ENCODE results near the gene BAHCC1. TPM values are rescaled to one million over a fixed set of nuclear protein-coding genes. Genes with fewer than 3 reads are reported as not detected.

Gene BAHCC1
- total and polyA plus RNA-seq, 3 experiments from 2014 or later = not detected

DNA sequence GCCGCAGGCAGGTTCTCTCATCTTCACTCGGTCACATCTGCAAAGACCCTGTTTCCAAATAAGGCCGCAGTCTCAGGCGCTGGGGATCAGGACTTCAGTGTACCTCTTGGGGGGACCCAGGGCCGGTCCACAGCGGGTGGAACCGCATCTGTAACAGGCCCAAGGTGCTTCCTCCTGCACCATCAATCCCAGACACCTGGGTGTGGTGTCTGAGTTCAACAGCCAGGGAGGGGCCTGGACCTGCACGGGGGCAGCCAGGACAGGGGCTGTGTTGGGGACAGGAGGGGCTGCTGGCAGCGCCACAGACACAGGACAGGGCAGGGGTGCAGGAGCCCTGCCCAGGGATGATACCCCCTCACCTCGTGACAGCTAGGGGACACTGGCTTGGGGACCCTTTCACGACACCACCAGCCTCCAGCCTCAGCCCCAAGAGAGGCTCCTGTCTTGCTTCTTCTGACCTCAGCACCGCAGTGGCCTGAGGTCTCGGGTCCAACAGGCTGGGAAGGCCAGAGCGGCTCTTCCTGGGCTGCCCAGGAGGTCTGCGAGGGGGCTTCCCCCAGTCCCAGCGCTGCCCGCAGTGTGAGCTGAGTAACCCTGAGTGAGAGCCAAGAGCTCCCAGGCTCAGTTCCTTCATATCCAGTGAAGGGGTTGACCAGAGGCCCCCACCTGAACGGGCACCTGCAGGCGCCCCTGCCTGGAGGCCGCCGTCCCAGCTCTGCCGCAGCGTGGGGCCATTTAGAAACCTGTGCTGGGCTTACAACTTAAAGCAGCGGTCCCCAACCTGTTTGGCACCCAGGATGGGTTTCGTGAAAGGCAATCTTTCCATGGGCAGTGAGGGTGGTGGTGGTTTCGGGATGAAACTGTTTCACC, 30.7 kb upstream of the BAHCC1 start:
- ChIA-PET CTCF (no interaction called here), POLR2A (no interaction called here)
- DNase-seq = no peak
- Mint-ChIP-seq H3K27ac (no peak overlapping the region), H3K9me3 (peaks cover 0 to 2% (median 0%) of the 10 kb centered on the region in 5 donors), H3K4me1 (peaks cover 15 to 18% (median 15%) of the 10 kb centered on the region in 3 donors), H3K27me3 (peaks cover 35 to 57% of the 10 kb centered on the region in 2 donors), H3K36me3 (no peaks in the 10 kb centered on the region), H3K4me3 (peak overlapping the region in 1 of 7 donors; percentile 15)
- Histone ChIP-seq H3K4me1 (ENCODE audit: insufficient read depth, low read length) (peaks cover 14% of the 10 kb centered on the region), H3K27me3 (ENCODE audit: insufficient read depth, low read length, poor library complexity, severe bottlenecking) (peaks cover 14% of the 10 kb centered on the region), H3K4me3 (ENCODE audit: low read length) (no peak overlapping the region), H3K36me3 (ENCODE audit: insufficient read depth, low read length) (no peaks in the 10 kb centered on the region), H3K27ac (ENCODE audit: low read depth, low read length) (no peak overlapping the region), H3K9me3 (ENCODE audit: low read length) (no peaks in the 10 kb centered on the region)

DNA sequence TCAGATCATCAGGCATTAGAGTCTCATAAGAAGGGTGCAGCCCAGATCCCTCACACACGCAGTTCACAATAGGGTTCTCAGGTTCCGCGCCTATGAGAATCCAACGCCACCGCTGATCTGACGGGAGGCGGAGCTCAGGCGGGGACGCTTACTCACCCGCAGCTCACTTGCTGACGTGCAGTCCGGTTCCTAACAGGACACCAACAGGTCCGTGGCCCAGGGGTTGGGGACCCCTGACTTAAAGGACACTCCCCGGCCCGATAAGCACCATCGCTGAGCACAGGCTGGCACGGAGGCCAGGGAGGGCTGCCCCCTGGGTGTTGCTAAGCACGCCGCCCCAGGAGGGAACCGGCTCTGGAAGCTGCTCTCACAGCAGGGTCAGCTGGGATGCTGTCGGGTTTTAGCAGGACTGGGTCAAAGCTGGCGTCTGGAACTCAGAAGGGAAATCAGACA, 30.1 kb upstream of the BAHCC1 start:
- ChIA-PET CTCF (no interaction called here), POLR2A (no interaction called here)
- no peak for DNase-seq
- Histone ChIP-seq H3K4me3 (ENCODE audit: low read length) (peak overlapping the region; percentile 29), H3K36me3 (ENCODE audit: insufficient read depth, low read length) (no peaks in the 10 kb centered on the region), H3K27ac (ENCODE audit: low read depth, low read length) (peak overlapping the region; percentile 66), H3K27me3 (ENCODE audit: insufficient read depth, low read length, poor library complexity, severe bottlenecking) (peaks cover 14% of the 10 kb centered on the region), H3K9me3 (ENCODE audit: low read length) (no peaks in the 10 kb centered on the region), H3K4me1 (ENCODE audit: insufficient read depth, low read length) (peaks cover 14% of the 10 kb centered on the region)
- H3K27me3 Mint-ChIP-seq = peaks cover 35 to 55% of the 10 kb centered on the region in 2 donors
- H3K9me3 Mint-ChIP-seq = peaks cover 0 to 2% (median 0%) of the 10 kb centered on the region in 5 donors
- H3K36me3 Mint-ChIP-seq = no peaks in the 10 kb centered on the region
- peaks cover 15 to 18% (median 15%) of the 10 kb centered on the region in 3 donors for H3K4me1 Mint-ChIP-seq
- H3K4me3 Mint-ChIP-seq = peak overlapping the region in 5 of 7 donors; percentile 43 to 66 (median 59)
- no peak overlapping the region for H3K27ac Mint-ChIP-seq

DNA sequence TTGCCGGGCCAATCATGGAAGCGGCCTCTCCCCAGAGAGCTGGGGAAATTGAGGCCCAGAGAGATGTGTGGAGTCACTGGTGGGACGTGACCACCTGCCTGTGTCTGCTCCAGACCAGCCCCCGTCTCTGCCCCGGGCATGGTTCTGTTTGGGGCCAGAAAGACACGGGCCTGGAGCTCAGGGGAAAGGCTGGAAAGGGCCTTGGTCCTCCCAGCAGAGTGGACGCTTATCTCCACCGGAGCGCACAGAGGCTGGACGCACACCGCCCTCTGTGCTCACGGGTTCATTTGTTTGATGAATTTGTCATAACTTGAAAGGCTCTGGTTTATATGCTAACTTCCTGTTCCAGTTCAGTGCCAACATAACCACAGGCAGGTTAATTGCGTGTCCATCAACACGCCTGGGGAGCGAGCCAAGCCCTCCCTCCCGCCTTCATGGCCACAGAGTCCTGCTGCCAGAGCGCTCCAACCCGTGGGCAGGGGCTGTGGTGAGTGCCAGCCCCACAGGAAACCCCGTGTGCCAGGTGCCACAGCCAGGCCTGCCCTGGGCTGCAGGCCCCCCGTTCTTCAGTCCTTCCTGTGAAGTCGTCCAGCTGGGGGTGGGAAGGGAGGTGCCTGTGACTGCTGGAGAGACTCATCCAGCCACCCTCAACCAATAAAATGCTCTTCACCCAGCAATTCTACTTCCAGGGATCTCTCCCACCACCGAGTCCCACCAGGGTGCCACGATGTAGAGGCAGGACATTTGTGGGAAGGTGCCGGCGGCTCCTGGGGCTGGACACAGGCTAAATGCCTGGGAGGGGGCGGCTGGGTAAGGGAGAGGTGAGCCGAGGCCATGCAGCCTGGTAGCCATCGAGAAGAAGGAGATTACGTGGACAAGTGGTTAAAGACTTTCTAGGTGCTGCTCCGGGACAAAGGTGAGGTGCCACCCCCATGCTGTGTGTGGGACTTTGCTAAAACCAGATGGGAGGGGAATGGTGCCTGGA, 29.4 kb upstream of the BAHCC1 start:
- peaks cover 14% of the 10 kb centered on the region for H3K27me3 ChIP-seq (ENCODE audit: insufficient read depth, low read length, poor library complexity, severe bottlenecking)
- no peaks in the 10 kb centered on the region for H3K36me3 Mint-ChIP-seq
- peaks cover 15 to 18% (median 15%) of the 10 kb centered on the region in 3 donors for H3K4me1 Mint-ChIP-seq
- H3K9me3 ChIP-seq (ENCODE audit: low read length) = no peaks in the 10 kb centered on the region
- H3K27me3 Mint-ChIP-seq = peaks cover 30 to 50% of the 10 kb centered on the region in 2 donors
- DNase-seq = peak in 1 of 5 donors; percentile 29
- H3K27ac ChIP-seq (ENCODE audit: low read depth, low read length) = peak overlapping the region; percentile 66
- no peaks in the 10 kb centered on the region for H3K36me3 ChIP-seq (ENCODE audit: insufficient read depth, low read length)
- POLR2A ChIA-PET = no interaction called here
- CTCF ChIA-PET = no interaction called here
- peak overlapping the region in 6 of 7 donors; percentile 43 to 66 (median 58) for H3K4me3 Mint-ChIP-seq
- H3K9me3 Mint-ChIP-seq = peaks cover 0 to 2% (median 0%) of the 10 kb centered on the region in 5 donors
- H3K4me3 ChIP-seq (ENCODE audit: low read length) = peak overlapping the region; percentile 29
- peaks cover 14% of the 10 kb centered on the region for H3K4me1 ChIP-seq (ENCODE audit: insufficient read depth, low read length)
- peak overlapping the region in 1 of 8 donors; percentile 62 for H3K27ac Mint-ChIP-seq

DNA sequence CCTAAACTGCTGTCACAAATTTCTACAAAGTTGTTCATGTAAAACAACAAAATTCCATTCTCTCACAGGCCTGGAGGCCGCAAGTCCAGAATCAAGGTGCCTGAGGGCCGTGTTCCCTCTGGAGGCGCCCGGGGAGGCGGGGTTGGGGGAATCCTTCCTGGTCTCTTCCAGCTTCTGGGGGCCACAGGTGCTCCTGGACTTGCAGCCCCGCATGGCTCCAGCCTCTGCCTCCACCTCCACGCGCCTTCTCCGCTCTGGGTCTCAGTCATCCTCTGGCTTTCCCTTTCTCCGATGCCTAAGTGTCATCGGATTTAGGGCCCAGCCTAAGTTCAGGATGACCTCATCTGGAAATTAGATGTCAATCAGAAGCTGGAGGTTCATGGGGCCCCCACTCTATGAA, 28.6 kb upstream of the BAHCC1 start:
- DNase-seq = no peak
- H3K4me1 Mint-ChIP-seq = peaks cover 15 to 18% (median 15%) of the 10 kb centered on the region in 3 donors
- H3K27ac ChIP-seq (ENCODE audit: low read depth, low read length) = no peak overlapping the region
- ChIA-PET CTCF (no interaction called here), POLR2A (no interaction called here)
- no peak overlapping the region for H3K4me3 ChIP-seq (ENCODE audit: low read length)
- H3K9me3 Mint-ChIP-seq = peaks cover 0 to 2% (median 0%) of the 10 kb centered on the region in 5 donors
- H3K27me3 Mint-ChIP-seq = peaks cover 30 to 50% of the 10 kb centered on the region in 2 donors
- peak overlapping the region in 1 of 7 donors; percentile 27 for H3K4me3 Mint-ChIP-seq
- H3K4me1 ChIP-seq (ENCODE audit: insufficient read depth, low read length) = peaks cover 14% of the 10 kb centered on the region
- H3K27me3 ChIP-seq (ENCODE audit: insufficient read depth, low read length, poor library complexity, severe bottlenecking) = peaks cover 14% of the 10 kb centered on the region
- no peaks in the 10 kb centered on the region for H3K36me3 Mint-ChIP-seq
- no peak overlapping the region for H3K27ac Mint-ChIP-seq
- H3K9me3 ChIP-seq (ENCODE audit: low read length) = no peaks in the 10 kb centered on the region
- no peaks in the 10 kb centered on the region for H3K36me3 ChIP-seq (ENCODE audit: insufficient read depth, low read length)

DNA sequence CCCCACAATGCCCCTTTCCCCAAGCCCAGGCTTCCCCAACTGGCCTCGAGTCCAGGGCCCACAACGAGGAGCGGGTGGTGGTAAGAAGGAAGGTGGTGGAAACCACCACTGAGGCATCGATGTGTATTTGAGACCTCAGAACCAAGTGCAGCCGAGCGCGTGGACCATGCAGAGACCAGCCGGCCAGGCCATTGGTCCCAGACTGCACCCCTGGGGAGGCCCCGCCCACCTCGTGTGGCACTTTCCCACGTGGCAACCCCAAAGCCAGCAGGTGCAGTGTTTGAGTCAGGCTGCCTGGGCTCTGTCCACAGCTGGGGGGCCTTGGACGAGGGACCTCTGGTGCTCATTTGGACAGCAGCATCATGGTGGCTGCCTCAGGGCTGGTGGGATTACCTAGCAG, 28.1 kb upstream of the BAHCC1 start:
- CTCF ChIA-PET = no interaction called here
- no peak for DNase-seq
- peaks cover 0 to 2% (median 0%) of the 10 kb centered on the region in 5 donors for H3K9me3 Mint-ChIP-seq

DNA sequence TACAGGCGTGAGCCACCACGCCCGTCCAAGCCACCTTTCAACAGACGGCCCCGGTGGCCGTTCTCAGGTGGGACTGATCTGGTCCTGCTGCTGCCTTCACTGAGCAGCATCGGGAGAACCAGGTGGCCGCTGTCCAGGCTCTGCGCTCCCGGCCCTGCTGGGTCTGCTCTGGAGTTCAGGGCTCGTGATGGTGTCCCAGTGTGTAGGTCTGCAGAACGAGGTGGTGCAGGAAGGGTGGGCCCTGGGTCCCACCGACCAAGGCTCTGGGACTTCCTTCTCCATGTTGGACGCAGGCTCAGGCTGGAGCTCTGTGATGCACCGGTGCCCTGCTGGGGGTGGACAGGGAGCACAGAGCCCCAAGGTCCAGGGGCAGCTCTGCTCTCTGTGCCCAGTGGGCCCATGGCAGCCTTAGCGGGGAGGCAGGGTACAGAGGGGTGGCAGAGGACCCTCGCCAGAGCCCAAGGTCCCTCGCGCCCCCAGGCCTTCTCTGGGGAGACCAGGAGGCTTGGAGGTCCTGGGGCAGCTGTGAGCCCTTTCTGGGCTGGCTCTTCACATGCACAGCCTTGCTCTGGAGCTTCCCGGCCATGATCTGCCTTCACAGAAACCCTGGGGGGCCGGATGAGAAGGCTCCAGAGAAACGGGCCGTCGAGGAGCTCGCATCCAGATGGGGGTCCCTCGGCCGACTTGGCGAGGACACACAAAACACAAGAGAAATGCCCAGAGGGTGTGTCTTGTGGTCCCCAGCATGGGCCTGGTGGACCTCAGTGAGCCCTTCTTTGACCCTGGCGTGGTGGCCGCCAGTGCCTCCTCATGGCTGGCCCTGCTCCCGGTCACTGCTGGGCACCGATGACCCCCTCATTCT, 26.9 kb upstream of the BAHCC1 start:
- Mint-ChIP-seq H3K9me3 (no peaks in the 10 kb centered on the region), H3K4me1 (peaks cover 15 to 18% (median 15%) of the 10 kb centered on the region in 3 donors), H3K27me3 (peaks cover 22 to 34% of the 10 kb centered on the region in 2 donors), H3K4me3 (no peak overlapping the region), H3K36me3 (no peaks in the 10 kb centered on the region), H3K27ac (no peak overlapping the region)
- no peak for DNase-seq
- no peaks in the 10 kb centered on the region for H3K9me3 ChIP-seq (ENCODE audit: low read length)
- no peaks in the 10 kb centered on the region for H3K36me3 ChIP-seq (ENCODE audit: insufficient read depth, low read length)
- CTCF ChIA-PET = no interaction called here
- no peak overlapping the region for H3K4me3 ChIP-seq (ENCODE audit: low read length)
- H3K4me1 ChIP-seq (ENCODE audit: insufficient read depth, low read length) = peaks cover 14% of the 10 kb centered on the region
- no peak overlapping the region for H3K27ac ChIP-seq (ENCODE audit: low read depth, low read length)
- POLR2A ChIA-PET = no interaction called here
- peaks cover 14% of the 10 kb centered on the region for H3K27me3 ChIP-seq (ENCODE audit: insufficient read depth, low read length, poor library complexity, severe bottlenecking)

More for the DNA sequence above, 28.1 kb upstream of the BAHCC1 start:
- Histone ChIP-seq H3K4me3 (ENCODE audit: low read length) (no peak overlapping the region), H3K27me3 (ENCODE audit: insufficient read depth, low read length, poor library complexity, severe bottlenecking) (peaks cover 14% of the 10 kb centered on the region), H3K9me3 (ENCODE audit: low read length) (no peaks in the 10 kb centered on the region), H3K4me1 (ENCODE audit: insufficient read depth, low read length) (peaks cover 14% of the 10 kb centered on the region), H3K27ac (ENCODE audit: low read depth, low read length) (no peak overlapping the region), H3K36me3 (ENCODE audit: insufficient read depth, low read length) (no peaks in the 10 kb centered on the region)
- POLR2A ChIA-PET = no interaction called here
- Mint-ChIP-seq H3K27ac (no peak overlapping the region), H3K36me3 (no peaks in the 10 kb centered on the region), H3K4me1 (peaks cover 15 to 18% (median 15%) of the 10 kb centered on the region in 3 donors), H3K4me3 (no peak overlapping the region), H3K27me3 (peaks cover 30 to 45% of the 10 kb centered on the region in 2 donors)

DNA sequence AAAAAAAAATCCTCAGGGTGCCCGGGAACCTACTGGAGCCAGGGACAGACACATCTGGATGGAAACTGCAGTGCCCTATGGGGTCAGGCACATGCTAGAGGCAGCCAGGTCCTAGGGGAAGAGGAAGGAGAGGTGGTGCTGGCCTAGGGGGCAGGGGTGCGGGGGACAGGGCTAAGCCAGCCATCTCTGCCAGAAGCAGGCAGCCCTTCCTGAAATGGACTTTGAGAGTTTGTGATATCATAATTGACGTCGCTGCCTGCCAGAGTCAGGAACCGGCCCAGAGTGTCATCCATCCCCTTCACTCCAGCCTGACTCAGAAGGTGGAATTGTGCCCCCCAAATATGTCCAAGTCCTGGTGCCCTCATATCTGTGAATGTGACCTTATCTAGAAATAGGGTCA, 25.0 kb upstream of the BAHCC1 start:
- Histone ChIP-seq H3K36me3 (ENCODE audit: insufficient read depth, low read length) (no peaks in the 10 kb centered on the region), H3K4me3 (ENCODE audit: low read length) (no peak overlapping the region), H3K4me1 (ENCODE audit: insufficient read depth, low read length) (peaks cover 10% of the 10 kb centered on the region), H3K9me3 (ENCODE audit: low read length) (no peaks in the 10 kb centered on the region), H3K27me3 (ENCODE audit: insufficient read depth, low read length, poor library complexity, severe bottlenecking) (peaks cover 4% of the 10 kb centered on the region), H3K27ac (ENCODE audit: low read depth, low read length) (no peak overlapping the region)
- Mint-ChIP-seq H3K27ac (no peak overlapping the region), H3K36me3 (no peaks in the 10 kb centered on the region), H3K9me3 (no peaks in the 10 kb centered on the region), H3K27me3 (peaks cover 13 to 22% of the 10 kb centered on the region in 2 donors), H3K4me3 (no peak overlapping the region), H3K4me1 (peaks cover 11 to 12% (median 11%) of the 10 kb centered on the region in 3 donors)
- DNase-seq = no peak
- ChIA-PET POLR2A (no interaction called here), CTCF (no interaction called here)
